ENCODE results near the gene PTTG1IP. TPM values are rescaled to one million over a fixed set of nuclear protein-coding genes. Genes with fewer than 3 reads are reported as not detected.
A peak's percentile ranks its signal among the peaks of the same experiment; 100 is the strongest.

PTTG1IP gene
- total and polyA plus RNA-seq, 2 of the 13 experiments (the other 11 are each of a cell fraction or from before 2014, with no cell fraction given), result 161 to 700 TPM

GRCh38 chr21:44850905-44851657 is 22.4 kb downstream of the PTTG1IP start (continued):
- no peak for TF ChIP-seq ZFP82 (CRISPR knock-in tag; IDR thresholded peaks at IDR 0.05; ENCODE audit: borderline replicate concordance)
- no peak for TF ChIP-seq KLF16 (CRISPR knock-in tag; IDR thresholded peaks at IDR 0.05)
- TF ChIP-seq ZBTB34 (CRISPR knock-in tag; IDR thresholded peaks at IDR 0.05), result no peak
- no peak for TF ChIP-seq YEATS4 (CRISPR knock-in tag; IDR thresholded peaks at IDR 0.05; ENCODE audit: borderline replicate concordance)
- TF ChIP-seq, protein P1, sequence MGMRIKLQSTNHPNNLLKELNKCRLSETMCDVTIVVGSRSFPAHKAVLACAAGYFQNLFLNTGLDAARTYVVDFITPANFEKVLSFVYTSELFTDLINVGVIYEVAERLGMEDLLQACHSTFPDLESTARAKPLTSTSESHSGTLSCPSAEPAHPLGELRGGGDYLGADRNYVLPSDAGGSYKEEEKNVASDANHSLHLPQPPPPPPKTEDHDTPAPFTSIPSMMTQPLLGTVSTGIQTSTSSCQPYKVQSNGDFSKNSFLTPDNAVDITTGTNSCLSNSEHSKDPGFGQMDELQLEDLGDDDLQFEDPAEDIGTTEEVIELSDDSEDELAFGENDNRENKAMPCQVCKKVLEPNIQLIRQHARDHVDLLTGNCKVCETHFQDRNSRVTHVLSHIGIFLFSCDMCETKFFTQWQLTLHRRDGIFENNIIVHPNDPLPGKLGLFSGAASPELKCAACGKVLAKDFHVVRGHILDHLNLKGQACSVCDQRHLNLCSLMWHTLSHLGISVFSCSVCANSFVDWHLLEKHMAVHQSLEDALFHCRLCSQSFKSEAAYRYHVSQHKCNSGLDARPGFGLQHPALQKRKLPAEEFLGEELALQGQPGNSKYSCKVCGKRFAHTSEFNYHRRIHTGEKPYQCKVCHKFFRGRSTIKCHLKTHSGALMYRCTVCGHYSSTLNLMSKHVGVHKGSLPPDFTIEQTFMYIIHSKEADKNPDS (CRISPR knock-in tag; IDR thresholded peaks at IDR 0.05), result no peak
- no peak for TF ChIP-seq PAX8 (CRISPR knock-in tag; IDR thresholded peaks at IDR 0.05; ENCODE audit: borderline replicate concordance)
- no peak for TF ChIP-seq ZNF230 (CRISPR knock-in tag; IDR thresholded peaks at IDR 0.05)
- TF ChIP-seq ZEB1 (IDR thresholded peaks at IDR 0.05; ENCODE audit: insufficient replicate concordance, low read depth), result no peak
- TF ChIP-seq, protein P2, sequence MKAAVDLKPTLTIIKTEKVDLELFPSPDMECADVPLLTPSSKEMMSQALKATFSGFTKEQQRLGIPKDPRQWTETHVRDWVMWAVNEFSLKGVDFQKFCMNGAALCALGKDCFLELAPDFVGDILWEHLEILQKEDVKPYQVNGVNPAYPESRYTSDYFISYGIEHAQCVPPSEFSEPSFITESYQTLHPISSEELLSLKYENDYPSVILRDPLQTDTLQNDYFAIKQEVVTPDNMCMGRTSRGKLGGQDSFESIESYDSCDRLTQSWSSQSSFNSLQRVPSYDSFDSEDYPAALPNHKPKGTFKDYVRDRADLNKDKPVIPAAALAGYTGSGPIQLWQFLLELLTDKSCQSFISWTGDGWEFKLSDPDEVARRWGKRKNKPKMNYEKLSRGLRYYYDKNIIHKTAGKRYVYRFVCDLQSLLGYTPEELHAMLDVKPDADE (CRISPR knock-in tag; IDR thresholded peaks at IDR 0.05), result no peak
- no peak for TF ChIP-seq ZFP62 (CRISPR knock-in tag; IDR thresholded peaks at IDR 0.05)
- no peak; the same call in 1 of the 2 replicates for TF ChIP-seq HOXA3 (CRISPR knock-in tag; IDR thresholded peaks at IDR 0.05)
- no peak for TF ChIP-seq EED (CRISPR knock-in tag; IDR thresholded peaks at IDR 0.05)
- no peak for TF ChIP-seq ZNF33A (CRISPR knock-in tag; IDR thresholded peaks at IDR 0.05; ENCODE audit: borderline replicate concordance)
- TF ChIP-seq SMARCC2 (IDR thresholded peaks at IDR 0.05), result no peak
- no peak for TF ChIP-seq ZNF354B (CRISPR knock-in tag; IDR thresholded peaks at IDR 0.05)
- no peak for TF ChIP-seq ZNF18 (CRISPR knock-in tag; IDR thresholded peaks at IDR 0.05; ENCODE audit: insufficient replicate concordance)
- TF ChIP-seq NFKBIZ (CRISPR knock-in tag; IDR thresholded peaks at IDR 0.05), result no peak
- TF ChIP-seq SKI (IDR thresholded peaks at IDR 0.05; ENCODE audit: partially characterized antibody), result no peak
- no peak for TF ChIP-seq ARNT2 (CRISPR knock-in tag; IDR thresholded peaks at IDR 0.05; ENCODE audit: low read depth)
- TF ChIP-seq MATR3 (CRISPR knock-in tag; IDR thresholded peaks at IDR 0.05), result no peak
- no peak for TF ChIP-seq MZF1 (CRISPR knock-in tag; IDR thresholded peaks at IDR 0.05; ENCODE audit: borderline replicate concordance)
- TF ChIP-seq SMAD3 (CRISPR knock-in tag; IDR thresholded peaks at IDR 0.05), result no peak
- peak; percentile 23 for TF ChIP-seq RBM22 (optimal IDR thresholded peaks at IDR 0.05; ENCODE audit: low read length)
- TF ChIP-seq ZBTB20 (CRISPR knock-in tag; IDR thresholded peaks at IDR 0.05; ENCODE audit: borderline replicate concordance, low read depth), result no peak

All from HepG2 (cell line).